GM13976 (cell line): ENCODE results near the gene KRT75.

Experiments
- DNase-seq: peaks from one replicate; pipeline ENCODE4 v3.0.0; 2012; ENCODE audit warnings: low spot score
- in situ Hi-C: fragments of 300-500 bp; cut with MboI; formaldehyde crosslinking; loops from one replicate; pipeline ENCODE4 v1.12.0; 2022; ENCODE audit warnings: low sequenced_read_pairs, mixed read lengths, inconsistent platforms; ENCODE audit not compliant: unreplicated experiment
- TF ChIP-seq, protein P1 (sequence below): IDR thresholded peaks from 2 replicates; pipeline ENCODE4 v1.5.1; 2012; ENCODE audit warnings: borderline replicate concordance, mild to moderate bottlenecking; ENCODE audit not compliant: insufficient read depth; ENCODE audit errors: extremely low read depth, missing control alignments, control extremely low read depth

KRT75 gene

DNA sequence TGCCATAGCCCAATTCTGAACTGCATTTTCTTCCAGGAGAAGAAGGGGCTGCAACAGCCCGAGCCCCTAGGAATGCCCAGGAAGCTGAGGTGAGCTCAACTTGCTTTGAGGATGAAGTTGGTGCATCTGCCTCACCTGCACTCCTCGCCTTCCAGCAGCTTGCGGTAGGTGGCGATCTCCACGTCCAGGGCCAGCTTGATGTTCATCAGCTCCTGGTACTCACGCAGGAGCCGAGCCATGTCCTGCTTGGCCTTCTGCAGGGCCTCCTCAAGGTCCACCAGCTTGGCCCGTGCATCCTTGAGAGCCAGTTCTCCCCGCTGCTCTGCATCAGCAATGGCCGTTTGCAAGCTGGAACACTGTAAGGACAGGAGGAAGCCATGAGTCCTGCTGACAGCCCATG lies 6.0 kb downstream of the KRT75 start:
- no peak for DNase-seq
- TF ChIP-seq, protein P1, sequence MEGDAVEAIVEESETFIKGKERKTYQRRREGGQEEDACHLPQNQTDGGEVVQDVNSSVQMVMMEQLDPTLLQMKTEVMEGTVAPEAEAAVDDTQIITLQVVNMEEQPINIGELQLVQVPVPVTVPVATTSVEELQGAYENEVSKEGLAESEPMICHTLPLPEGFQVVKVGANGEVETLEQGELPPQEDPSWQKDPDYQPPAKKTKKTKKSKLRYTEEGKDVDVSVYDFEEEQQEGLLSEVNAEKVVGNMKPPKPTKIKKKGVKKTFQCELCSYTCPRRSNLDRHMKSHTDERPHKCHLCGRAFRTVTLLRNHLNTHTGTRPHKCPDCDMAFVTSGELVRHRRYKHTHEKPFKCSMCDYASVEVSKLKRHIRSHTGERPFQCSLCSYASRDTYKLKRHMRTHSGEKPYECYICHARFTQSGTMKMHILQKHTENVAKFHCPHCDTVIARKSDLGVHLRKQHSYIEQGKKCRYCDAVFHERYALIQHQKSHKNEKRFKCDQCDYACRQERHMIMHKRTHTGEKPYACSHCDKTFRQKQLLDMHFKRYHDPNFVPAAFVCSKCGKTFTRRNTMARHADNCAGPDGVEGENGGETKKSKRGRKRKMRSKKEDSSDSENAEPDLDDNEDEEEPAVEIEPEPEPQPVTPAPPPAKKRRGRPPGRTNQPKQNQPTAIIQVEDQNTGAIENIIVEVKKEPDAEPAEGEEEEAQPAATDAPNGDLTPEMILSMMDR = no peak
- in situ Hi-C loops = no loop called here

DNA sequence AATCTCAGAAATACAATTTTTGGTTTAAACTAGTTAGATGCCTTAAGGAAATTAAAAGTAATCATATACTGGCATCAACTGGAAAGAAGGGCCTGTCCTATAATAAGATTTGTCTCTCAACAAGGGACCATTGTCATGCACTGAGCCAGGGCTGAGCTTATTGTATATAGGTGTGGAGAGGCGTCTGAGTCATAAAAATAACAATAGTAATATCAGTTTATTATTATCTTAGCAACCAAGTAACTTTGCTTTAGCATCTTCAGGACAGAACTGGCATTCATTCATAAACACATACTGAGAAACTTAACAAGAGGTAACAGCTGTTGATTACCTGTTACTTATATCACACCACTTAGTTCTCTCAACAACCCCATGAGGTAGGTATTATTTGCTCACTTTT lies 7.1 kb downstream of the KRT75 start:
- no peak for DNase-seq
- in situ Hi-C loops = no loop called here
- TF ChIP-seq, protein P1 = no peak

DNA sequence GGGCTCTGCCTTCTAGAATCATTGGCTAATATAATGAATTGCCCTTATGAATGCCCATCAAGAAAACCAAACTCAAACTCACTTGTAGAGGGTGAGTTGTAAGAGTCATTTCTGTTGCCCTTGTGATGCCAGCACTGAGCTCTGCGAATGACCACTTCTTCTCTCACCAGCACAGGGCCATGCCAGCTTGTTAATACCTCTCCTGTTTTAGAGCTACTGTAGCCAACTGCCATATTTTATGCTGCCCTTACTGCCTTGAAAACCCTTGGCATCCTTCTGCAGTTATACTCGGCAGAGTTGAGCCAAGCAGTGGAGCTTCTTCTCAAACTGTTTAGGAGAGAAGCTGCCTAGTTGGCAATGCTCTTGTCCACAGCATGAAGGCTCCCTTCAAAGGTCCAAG lies 8.1 kb downstream of the KRT75 start:
- TF ChIP-seq, protein P1 = no peak
- DNase-seq = no peak
- in situ Hi-C loops = no loop called here

DNA sequence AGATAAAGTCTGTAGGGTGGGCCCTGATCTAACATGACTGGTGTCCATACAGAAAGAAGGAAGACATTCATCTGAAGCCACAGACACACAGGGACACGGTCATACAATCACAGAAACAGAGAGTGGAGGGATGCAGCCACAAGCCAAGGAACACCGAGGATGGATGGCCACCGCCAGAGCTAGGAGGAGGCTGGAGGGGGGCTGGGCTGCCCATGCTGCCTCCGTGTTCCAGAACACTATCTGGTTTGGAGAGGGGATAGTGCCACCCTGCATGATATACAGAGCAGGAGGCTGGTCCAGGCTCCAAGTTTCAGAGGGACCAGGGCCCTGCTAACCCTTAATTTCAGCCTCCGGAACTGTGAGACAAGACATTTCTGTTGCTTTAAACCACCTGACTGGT lies 8.7 kb downstream of the KRT75 start:
- TF ChIP-seq, protein P1 = no peak
- in situ Hi-C loops = no loop called here
- DNase-seq = no peak

DNA sequence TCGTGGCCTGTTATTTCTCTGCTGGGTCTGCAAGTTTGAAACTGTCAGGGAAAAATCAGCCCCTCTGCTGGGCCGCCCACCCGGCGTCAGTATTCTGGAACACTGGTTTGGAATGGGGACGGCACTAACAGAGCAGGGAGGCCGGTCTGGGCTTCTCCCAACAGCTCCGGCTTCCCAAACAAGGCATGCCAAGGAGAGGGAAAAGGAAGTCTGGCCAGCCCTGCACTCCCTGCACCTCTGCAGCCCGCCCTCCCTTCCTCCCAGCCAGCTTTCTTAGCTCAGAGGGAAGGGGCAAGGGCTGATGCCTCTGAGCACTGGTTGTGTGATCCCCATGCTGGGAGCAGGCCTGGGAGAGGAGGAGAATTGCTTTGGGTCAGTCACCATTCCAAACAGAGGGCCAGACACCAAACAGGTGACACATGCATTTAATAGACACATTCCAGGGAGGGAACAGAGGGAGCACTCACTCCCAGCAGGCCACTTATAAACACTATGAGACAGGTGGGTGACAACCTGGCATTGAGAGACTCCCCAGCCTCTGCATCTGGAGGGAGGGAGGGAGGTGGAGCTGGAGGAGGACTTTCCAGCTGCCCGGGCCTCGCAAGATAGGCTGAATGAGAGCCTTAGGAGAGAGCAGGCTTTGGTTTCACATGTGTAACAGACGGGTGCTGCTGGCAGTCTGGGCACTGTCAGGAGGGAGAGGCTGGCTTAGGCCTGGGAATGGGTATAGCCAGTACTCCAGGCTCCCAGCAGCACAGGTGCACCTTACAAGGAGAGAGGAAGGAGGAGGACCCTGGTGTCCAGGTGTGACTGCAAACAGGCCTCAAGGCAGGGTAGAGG lies 10.3 kb downstream of the KRT75 start:
- no peak for DNase-seq
- in situ Hi-C loops = no loop called here
- TF ChIP-seq, protein P1 = no peak

DNA sequence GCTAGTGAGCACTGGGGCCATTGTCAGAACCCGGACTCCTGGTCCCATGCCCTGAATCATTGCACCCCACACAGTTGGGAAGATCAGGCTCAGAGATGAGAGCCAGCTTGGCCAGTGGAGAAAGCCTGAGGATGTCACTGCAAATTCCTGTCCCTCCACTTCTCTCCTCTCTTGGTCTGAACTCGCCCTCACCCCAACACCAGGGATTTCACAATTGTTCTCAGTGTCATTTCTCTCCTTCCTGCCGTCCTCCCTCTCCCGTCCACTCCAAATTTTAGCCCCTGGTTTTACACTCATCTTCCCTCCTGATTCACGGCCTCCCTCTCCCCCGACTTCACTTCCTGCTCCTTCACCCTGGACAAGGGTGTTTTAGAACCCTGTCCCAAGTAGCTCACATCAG lies 11.1 kb downstream of the KRT75 start:
- no peak for DNase-seq
- in situ Hi-C loops = no loop called here
- TF ChIP-seq, protein P1 = no peak
